ENCODE results near the gene PPFIBP2.

Gene PPFIBP2

DNA sequence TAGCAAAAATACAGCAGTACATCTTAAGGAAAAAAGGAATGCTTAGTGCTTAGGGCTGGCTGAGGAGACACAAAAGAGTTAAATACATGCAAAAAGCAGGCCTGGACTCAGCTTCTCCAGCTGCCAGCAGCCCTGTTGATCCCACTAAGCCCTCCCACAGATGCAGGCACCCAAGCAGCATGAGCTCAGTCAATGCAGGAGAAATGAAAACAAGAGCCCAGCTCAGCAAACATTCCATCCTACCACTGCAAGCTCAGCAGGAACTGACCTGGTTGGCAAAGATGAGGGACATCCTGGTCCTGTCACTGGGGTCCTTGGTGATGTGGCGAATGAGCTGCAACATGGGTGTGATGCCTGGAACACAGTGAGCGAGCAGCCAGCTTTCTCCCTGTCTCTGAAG is 153.7 kb downstream of the PPFIBP2 start:
- no peak for DNase-seq (ENCODE audit: low read depth)

DNA sequence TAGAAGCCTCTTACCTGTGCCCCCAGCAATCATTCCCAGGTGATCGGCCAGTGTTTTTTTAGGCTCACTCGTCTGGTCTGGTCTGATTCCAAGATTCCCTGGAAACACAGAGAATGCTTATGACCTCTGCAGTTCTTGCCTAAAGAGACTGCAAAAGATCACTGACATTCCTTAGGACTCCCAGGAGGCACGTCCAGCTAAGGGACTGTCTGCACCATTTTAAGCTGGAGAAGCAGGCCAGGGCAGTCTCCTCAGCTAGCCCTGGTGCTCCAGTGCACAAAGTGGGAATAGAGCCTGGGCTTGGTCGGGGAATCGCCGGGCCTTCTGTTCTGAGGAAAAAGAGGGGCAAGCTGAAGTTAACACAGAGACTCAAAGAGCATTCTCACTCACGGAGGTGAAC is 154.7 kb downstream of the PPFIBP2 start:
- DNase-seq (ENCODE audit: low read depth): no peak

DNA sequence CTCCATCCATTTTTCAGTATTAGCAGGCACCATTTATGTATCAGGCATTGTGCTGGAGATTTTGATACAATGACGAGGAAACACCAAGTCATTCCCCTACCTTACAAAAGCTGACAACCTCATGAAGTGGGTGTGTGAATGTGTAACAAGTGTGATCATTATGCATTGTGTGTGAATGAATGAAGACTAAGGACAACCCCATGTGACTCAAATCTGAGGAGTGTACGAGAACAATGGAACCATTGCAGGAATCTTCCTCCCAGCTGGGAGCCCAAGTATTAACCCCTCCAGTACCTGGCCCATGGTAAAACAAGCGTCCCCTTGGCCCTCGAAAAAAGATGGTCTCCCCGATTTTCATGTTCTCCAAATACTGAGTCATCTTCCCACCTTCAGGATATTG is 155.1 kb downstream of the PPFIBP2 start:
- no peak for DNase-seq (ENCODE audit: low read depth)

DNA sequence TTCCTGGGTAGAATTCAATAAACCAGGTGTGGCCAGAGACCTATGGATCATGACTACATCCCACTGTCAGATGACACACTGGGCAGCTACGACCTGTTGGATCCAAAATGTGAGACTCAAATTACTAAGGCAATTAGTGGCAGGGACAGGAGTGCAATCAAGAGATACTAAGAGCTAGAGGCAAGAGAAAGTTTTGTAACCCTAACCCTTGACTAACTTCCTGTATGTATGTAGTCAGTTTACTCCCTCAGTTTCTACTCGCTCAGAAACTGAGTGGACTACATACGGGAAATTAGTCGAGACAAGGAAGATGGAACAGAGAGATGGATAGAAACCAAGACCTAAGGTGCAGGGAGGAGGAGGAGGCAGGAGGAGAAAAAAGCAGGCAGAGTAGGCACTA is 156.8 kb downstream of the PPFIBP2 start:
- DNase-seq (ENCODE audit: low read depth): no peak

DNA sequence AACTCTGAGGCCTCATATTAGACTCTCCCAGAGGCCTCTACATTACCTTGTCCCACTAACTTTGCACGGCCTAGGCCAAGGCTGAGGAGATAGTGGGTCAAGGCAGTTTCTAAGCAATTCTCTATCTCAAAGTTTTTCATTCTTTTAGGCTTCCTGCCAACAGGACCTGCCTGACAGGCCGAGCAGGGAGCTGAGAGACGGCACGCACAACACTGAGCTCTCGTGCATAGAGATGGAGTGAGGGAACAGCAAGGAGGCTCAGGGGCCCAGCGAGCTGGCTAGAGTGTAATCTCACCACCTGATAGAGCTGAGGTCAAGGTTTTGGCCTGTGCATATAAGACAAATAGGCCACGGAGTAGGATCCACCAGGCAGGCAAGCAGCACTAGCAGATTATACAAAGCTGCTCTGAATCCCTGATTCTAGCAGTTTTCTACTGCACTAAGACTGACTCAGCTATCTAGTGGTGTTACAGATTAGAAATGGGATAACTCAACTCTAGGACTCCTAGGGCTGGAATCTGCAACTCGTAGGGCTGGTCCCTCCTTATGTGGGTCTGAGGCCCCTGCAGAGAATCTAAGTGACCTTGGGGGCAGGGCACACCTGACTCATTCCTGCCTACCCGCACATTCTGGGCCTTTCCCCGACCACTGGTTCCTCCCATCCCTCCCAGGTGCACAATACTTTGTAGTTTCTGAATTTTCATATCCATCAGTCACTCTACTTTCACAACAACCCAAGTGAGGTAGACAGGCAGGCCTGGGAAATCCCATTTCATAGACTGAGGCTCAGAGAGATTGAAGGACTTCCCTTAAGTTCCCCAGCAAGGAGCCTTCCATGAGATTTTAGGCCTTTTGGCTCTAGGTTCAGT is 157.8 kb downstream of the PPFIBP2 start:
- DNase-seq (ENCODE audit: low read depth): no peak

DNA sequence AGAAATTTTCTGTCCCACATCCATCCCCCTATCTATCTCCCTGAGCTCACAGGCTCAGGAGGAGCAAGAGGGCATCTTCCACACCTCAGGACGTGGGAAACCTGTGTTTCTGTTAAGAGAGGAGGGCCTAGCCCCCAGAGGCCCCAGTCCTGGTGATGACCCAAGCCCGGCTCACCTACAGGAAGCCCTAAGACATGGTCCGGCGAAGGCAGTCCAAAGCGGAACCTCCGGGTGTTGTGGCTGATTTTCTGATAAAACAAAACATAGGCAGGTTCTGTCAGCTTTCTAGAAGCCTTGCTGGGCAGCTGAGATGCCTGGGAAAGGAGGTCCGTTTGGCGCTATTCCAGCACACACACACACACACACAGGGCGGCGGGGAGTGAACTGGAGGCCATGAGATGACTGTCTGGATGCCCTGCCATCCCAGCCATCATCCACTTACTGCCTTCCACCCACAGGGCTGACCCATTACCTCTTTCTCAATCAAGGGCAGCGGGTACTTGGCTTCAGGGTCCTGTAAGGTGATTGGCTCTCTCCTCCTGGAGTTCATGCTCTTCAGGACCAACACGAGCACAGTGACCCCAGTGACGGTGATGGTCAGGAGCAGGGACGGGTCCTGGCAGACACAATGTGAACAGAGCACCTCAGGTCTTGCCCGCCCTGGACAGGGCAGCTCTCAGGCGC is 158.6 kb downstream of the PPFIBP2 start:
- DNase-seq (ENCODE audit: low read depth): no peak

DNA sequence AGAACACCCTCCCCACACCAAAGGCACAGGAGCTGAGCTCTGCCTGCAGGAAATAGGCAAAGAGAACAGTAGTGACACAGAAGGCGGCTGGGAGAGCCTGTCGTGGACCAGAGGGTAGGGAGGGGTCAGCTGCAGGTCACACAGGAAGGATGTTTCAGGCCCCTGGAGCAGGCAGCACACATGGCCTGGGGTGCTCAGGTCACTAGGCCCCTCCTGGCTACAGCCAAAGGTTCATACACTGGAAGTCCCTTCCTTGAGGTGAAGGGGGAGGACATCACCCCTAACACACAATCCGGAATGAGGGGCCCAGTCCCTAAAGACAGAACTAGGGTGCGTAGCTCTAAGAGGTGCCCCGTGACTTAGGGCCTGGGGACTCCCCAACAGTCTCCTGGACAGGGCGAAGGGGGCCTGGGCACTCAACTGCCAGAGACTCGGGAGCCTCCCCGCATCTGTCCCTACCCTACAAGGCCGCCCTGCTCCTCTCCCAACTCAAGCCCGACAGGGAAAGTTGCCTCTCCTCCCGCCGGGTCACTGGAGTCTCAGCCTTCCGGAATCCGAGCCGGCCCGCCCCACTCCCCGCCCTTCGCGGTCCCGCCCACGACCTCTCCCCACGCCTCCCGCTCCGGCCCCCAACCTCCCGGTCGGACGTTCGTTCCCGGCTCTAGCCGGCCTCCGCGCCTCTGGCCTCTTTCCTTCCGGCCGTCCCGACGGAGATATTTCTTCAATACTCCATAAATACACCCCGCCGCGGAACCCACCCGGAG is 159.3 kb downstream of the PPFIBP2 start, which contains the start of gene CYB5R2:
CYB5R2 (minus strand) TSS at position 541 of the 764 bp plus-strand sequence. CDS start 675 bp downstream, outside the sequence.
- no peak for DNase-seq (ENCODE audit: low read depth)

DNA sequence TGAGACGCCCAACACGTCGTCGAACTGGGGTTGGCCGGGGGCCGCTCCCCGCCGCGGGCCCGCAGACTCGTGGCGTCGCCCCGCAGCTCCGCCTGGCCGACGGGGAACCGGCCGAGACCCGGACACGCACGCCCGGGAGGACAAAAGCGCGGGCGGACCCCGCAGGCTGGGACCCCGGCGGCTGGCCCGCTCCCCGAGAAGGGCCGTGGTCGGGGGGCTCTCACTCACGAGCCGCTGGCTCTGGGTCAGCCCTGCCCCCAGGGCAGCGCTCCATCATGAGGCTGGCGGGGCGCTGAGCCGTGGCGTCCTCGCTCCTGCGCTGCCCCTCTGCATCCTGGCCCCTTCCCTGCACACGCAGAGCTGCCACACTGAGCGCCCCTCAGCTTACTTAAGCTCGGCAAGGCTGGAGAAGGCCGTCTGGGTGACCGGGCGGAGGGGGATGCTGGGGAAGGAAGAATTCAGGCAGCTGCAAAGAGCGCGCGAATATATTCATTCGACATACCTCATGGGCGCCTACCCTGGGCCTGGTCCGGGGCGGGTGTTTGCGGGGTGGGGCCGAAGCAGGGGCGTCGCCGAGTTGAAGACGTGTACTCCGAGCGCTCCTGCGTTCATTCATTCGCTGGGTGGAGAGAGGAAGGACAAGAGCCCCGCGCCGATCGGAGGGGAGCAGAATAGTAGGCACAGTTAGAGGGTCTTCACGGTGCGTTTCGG is 160.1 kb downstream of the PPFIBP2 start:
- no peak for DNase-seq (ENCODE audit: low read depth)

DNA sequence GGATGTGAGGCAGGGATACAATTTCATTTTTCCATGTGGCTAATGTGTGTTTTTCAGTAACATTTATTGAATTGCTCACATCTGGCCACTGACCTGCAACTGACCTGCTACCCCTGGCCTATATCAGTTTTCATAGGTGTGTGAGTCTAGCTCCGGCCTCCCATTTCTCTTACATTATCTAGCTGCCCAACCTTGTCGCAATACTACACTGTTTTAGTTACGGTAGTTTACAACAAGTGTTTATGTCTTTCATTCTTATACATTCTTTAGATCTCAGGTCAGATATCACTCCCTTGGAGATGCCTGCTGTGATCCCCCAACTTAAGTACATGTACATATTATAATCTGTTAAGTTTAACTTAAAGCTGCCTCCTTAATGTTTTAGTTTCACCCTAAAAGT is 161.8 kb downstream of the PPFIBP2 start:
- DNase-seq (ENCODE audit: low read depth): no peak

DNA sequence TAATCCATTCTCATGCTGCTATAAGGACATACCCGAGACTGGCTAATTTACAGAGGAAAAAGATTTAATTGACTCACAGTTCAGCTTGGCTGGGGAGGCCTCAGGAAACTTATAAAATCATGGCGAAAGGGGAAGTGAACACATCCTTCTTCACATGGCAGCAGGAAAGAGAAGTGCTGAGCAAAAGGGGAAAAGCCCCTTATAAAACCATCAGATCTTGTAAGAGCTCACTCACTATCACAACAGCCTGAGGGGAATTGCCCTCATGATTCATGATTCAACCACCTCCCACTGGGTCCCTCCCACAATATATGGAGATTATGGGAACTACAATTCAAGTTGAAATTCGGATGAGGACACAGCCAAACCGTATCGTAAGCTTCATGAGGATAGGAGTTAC is 163.3 kb downstream of the PPFIBP2 start:
- DNase-seq (ENCODE audit: low read depth): no peak

DNA sequence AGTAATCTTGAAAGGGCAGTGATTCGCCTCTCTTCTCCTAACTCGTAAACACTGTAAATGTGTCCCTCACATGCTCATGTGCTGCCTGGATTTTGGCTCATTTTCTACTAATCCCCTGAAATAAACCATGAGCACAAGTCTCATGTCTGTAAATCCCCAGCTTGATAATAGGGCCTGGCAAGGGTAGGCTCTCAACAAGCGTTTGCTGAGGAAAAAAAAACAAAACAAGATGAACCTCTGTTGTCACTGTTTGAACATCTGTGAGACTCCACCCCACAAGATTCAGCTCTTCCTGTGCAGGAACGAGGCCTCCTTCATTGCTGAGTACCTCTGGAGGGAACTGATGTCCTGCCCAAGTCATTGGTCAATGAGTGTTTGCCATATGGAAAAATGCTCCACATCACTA is 164.0 kb downstream of the PPFIBP2 start:
- no peak for DNase-seq (ENCODE audit: low read depth)

DNA sequence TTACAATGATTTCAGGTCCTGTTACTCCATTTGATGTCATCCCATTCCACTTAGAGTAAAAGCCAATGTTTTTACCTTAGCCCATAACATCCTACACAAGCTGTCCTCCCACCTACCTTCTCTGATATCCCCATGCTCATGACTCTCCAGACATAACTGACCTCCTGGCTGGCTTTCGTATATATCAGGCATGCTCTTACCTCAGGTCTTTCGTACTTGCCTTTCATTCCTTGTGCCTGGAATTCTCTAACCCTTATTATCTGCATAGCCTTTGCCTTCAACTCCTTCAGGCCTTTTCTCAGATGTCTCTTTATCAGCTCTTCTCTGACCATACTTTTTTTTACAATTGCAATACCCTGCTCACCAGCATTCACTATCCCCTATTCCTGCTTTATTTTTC is 169.8 kb downstream of the PPFIBP2 start:
- no peak for DNase-seq (ENCODE audit: low read depth)

DNA sequence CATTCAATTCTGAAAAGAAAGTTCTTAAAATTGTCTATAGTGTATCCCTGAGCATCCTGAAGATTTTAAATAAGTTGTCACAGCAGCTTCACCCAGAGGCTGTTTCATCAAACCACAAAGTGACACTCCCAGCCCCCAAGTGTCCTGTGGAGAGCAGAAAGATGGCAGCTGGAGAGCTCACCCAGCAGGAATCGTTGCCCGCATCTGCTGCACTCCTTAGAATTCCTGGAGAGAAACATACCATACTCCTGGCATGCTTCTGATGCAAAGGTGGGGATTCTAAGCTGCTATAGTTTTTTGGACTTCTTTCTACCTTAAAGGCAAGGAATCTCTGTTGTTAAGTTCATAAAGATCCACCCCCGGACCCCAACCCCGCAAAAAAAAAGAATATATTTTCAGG is 173.0 kb downstream of the PPFIBP2 start:
- DNase-seq (ENCODE audit: low read depth): no peak

DNA sequence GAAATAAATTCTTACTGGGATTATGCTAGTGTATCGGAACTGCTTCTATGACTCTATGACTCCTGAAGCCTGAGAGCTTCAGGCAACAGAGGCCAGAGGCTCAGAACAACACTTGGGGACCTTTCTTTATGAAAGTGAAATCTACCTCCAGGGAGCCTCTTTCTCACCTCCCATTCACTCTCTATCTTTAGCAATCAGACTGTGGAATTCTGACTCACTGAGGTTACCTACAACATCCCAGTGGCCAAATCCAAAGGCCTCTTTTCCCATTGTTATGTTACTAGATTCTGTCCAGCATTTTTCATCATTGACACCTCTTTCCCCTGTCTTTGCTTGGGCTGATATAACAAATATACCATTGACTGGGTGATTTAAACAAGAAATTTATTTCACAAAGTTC is 173.6 kb downstream of the PPFIBP2 start:
- no peak for DNase-seq (ENCODE audit: low read depth)

DNA sequence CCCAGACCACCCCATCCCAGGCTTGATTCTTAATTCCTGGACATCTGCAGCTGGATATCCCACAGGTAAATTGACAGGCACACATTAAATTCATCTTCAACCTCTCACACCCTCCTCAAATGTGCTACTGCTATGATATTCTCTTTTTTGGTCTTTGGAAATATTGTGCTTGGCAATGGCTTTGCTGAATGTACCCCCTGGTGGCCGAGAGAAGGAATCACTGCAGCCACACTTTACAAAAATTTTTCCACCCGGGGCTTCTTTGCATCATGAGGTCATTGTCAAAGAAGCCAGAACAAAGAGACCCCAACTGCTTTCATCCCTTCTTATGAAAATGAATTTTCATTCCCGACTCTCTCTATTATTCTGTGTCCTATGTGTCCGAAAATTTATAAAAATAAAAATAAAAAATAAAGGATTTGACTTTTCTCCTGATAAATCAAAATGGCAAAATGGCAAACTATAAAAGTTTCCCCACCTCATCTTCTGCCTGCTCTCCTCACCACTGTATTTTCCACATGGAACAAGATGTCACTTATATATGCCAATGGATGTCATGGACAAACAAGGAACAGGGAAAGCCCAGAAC is 174.5 kb downstream of the PPFIBP2 start:
- DNase-seq (ENCODE audit: low read depth): no peak

DNA sequence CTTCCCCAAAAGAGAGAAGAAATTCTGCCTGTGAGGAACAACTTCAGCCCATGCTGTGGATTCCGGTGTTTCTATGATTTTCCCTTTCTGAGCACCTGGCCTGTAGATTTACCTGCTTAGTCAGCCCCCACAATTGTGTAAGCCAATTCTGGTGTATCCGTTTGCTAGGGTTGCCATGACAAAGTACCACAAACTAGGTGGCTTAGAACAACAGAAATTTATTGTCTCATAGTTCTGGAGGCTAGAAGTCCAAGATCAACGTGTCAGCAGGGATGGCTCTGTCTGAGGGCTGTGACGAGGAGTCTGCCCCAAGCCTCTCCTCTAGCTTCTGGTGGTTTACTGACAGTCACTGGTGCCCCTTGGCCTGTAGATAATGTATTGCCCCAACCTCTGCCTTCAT is 175.4 kb downstream of the PPFIBP2 start:
- DNase-seq (ENCODE audit: low read depth): no peak

DNA sequence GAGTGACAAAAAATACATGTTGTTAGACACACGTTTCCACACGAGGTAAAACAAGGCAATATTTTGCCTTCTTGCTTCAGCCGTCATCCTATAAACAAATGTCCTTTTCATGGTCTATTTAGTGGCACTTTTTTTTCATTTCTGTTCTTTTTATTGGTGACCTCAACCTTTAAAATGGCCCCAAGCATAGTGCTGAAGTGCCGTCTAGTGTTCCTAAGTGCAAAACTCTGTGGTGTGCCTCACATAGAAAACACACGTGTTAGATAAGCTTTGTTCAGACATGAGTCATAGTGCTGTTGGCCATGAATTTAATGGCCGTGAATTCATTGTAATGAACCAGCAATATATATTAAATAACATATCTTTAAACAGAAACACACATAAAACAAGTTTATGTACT is 176.8 kb downstream of the PPFIBP2 start:
- DNase-seq (ENCODE audit: low read depth): no peak

DNA sequence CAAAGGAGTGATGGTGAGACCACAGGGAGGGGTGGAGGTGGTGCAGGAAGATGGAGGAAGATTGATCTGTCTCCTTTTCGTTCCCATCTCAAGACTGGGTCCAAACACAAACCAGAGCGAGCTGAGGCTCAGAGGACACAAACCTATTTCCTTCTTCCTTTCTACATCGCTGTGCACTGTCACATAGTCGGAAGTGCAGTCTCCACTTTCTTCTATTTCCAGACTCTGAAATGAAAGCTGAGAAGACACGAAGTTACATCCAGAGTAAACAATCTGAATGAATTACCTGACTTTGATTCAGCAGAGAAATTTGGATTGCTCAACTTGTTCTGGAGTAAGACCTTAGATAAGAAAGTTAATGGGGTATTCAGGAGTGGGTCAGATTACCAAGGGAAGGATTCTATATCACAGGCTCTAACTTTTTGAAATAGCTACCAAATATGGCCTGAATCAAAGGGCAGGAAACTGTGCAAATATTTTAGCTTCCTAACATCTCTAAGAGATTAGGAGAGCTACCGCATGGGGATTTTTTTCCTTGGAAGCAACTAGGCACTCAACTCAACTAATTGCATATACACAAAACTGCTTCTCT is 178.1 kb downstream of the PPFIBP2 start:
- DNase-seq (ENCODE audit: low read depth): no peak

DNA sequence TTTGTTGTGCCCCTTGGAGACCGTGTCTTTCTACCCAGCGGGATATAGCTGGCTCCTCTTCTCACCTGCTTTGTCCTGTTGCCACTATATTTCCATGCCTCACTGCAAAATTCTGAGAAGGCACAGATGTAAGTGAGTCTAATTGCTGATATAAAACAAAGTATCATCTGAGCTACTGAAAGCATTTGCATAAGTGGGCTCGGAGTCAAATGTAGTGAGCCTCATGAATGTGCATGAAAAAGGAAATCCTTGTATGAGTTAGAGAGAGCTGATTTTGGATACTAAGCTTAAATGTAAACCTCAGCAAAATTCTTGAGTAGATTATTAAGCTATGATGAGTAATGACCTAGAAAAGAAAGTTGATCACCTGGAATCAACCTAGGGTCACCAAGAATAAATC is 178.6 kb downstream of the PPFIBP2 start:
- DNase-seq (ENCODE audit: low read depth): no peak

DNA sequence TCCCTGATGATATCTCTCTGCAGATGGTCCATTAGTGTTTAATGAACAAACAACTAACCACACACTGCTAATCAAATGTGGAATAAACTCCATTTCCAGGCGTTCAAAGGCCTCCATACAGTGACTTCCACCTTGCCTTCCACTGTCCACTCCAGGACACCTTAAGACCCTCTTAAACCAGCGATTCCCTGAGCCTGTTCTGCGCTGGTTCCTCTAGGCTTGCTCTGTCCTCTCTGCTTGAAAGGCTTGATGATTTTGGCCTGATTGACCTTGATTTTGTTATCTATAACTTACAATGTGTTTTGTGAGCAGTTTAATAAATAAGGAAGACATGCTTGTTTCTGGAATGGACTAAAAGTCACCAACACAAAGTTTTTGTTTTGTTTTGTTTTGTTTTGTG is 180.4 kb downstream of the PPFIBP2 start:
- DNase-seq (ENCODE audit: low read depth): no peak

DNA sequence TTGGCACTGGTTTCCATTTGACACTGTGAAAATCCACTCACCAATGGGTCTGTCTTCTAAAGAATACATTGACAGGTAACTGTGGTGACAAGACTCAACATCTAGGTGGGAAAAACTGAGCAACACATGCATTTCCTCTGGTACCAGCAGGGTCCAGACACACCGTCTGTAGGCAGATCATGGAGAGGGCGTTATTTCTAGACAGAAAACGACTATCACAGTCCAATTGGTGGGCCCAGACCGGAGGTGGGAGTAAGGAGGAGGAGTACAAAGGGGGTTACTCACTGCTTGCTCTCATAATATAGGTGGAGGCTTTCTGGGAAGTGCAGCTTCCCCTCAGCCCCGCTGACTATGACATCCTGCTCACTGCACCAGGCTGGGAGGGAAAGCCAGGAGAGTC is 182.6 kb downstream of the PPFIBP2 start:
- no peak for DNase-seq (ENCODE audit: low read depth)

Measured in T follicular helper cell (primary cell).